WTC11 (cell line): ENCODE results near the gene GFOD2. TPM values are rescaled to one million over a fixed set of nuclear protein-coding genes. Genes with fewer than 3 reads are reported as not detected.

Experiments used
- ATAC-seq: fragments of 200-7000 bp; cut with Tn5 transposase; 2 replicates; pipeline ENCODE4 v1.10.0; 2021; ENCODE audit warnings: mild to moderate bottlenecking, moderate library complexity
- CTCF ChIA-PET: fragments of 300-600 bp; sonication (Branson Sonifier 250); formaldehyde crosslinking; loops from one replicate; lab custom pipeline; 2021; ENCODE audit warnings: antibody characterized with exemption; lab: Charles Lee
- POLR2A ChIA-PET: fragments of 350-600 bp; sonication (Branson Sonifier 250); formaldehyde crosslinking; loops from one replicate; lab custom pipeline; 2021; ENCODE audit warnings: antibody characterized with exemption; lab: Charles Lee
- DNase-seq: peaks from one replicate; pipeline ENCODE4 v3.0.0; 2021; ENCODE audit warnings: low spot score
- H3K27ac Mint-ChIP-seq: 2 replicates; pipeline ENCODE4 v1.8.0; 2021; ENCODE audit warnings: mixed read lengths
- H3K27me3 Mint-ChIP-seq: 2 replicates; pipeline ENCODE4 v1.8.0; 2021; ENCODE audit warnings: low read depth, mild to moderate bottlenecking, moderate library complexity, mixed read lengths
- H3K36me3 Mint-ChIP-seq: 2 replicates; pipeline ENCODE4 v1.8.0; 2021; ENCODE audit warnings: mixed read lengths
- H3K4me1 Mint-ChIP-seq: 2 replicates; pipeline ENCODE4 v1.8.0; 2022; ENCODE audit warnings: mixed read lengths
- H3K4me3 Mint-ChIP-seq: 2 replicates; pipeline ENCODE4 v1.8.0; 2021; ENCODE audit warnings: mild to moderate bottlenecking, moderate library complexity, mixed read lengths
- H3K9me3 Mint-ChIP-seq: 2 replicates; pipeline ENCODE4 v1.8.0; 2021; ENCODE audit warnings: mixed read lengths
- ATF2 ChIP-seq: sonication (generic); formaldehyde crosslinking; IDR thresholded peaks from 2 replicates; pipeline ENCODE4 v1.8.1; 2022; ENCODE audit warnings: low read depth, missing genetic modification reagents, borderline replicate concordance
- CREM ChIP-seq: sonication (generic); formaldehyde crosslinking; IDR thresholded peaks from 2 replicates; pipeline ENCODE4 v1.8.1; 2022; ENCODE audit warnings: mild to moderate bottlenecking, missing genetic modification reagents, moderate library complexity
- ELF4 ChIP-seq: sonication (generic); formaldehyde crosslinking; IDR thresholded peaks from 2 replicates; pipeline ENCODE4 v1.8.1; 2022; ENCODE audit warnings: low read depth, mild to moderate bottlenecking, moderate library complexity, missing genetic modification reagents
- FOXP4 ChIP-seq: sonication (generic); formaldehyde crosslinking; IDR thresholded peaks from 2 replicates; pipeline ENCODE4 v1.8.0; 2022; ENCODE audit warnings: mild to moderate bottlenecking, missing genetic modification reagents
- GABPB1 ChIP-seq: sonication (generic); formaldehyde crosslinking; IDR thresholded peaks from 2 replicates; pipeline ENCODE4 v1.8.1; 2023; ENCODE audit warnings: mild to moderate bottlenecking, missing genetic modification reagents
- HMGA2 ChIP-seq: fragments of 250-450 bp; sonication (Bioruptor Pico); IDR thresholded peaks from 2 replicates; pipeline ENCODE4 v1.4.0; 2021; ENCODE audit warnings: mild to moderate bottlenecking, moderate library complexity
- KAT7 ChIP-seq: sonication (generic); formaldehyde crosslinking; IDR thresholded peaks from 2 replicates; pipeline ENCODE4 v1.8.1; 2023; ENCODE audit warnings: missing genetic modification reagents, mild to moderate bottlenecking, borderline replicate concordance
- MYBL2 ChIP-seq: sonication (generic); formaldehyde crosslinking; IDR thresholded peaks from 2 replicates; pipeline ENCODE4 v1.8.1; 2023; ENCODE audit warnings: mild to moderate bottlenecking, moderate library complexity, missing genetic modification reagents
- PRDM15 ChIP-seq: sonication (generic); formaldehyde crosslinking; IDR thresholded peaks from 2 replicates; pipeline ENCODE4 v1.8.0; 2022; ENCODE audit warnings: missing genetic modification reagents
- PREB ChIP-seq: sonication (generic); formaldehyde crosslinking; IDR thresholded peaks from 2 replicates; pipeline ENCODE4 v1.8.1; 2022; ENCODE audit warnings: mild to moderate bottlenecking, missing genetic modification reagents, moderate library complexity, borderline replicate concordance
- PRRX2 ChIP-seq: fragments of 250-450 bp; sonication (Bioruptor Pico); IDR thresholded peaks from 2 replicates; pipeline ENCODE4 v1.8.0; 2021; ENCODE audit warnings: mild to moderate bottlenecking
- SP1 ChIP-seq: sonication (generic); formaldehyde crosslinking; conservative IDR thresholded peaks from 2 replicates; pipeline ENCODE4 v1.8.1; 2022; ENCODE audit warnings: missing genetic modification reagents
- TEAD4 ChIP-seq: sonication (generic); formaldehyde crosslinking; IDR thresholded peaks from 2 replicates; pipeline ENCODE4 v1.8.0; 2022; ENCODE audit warnings: mild to moderate bottlenecking, missing genetic modification reagents
- TP53 ChIP-seq: sonication (generic); formaldehyde crosslinking; IDR thresholded peaks from 2 replicates; pipeline ENCODE4 v1.8.1; 2023; ENCODE audit warnings: mild to moderate bottlenecking, missing genetic modification reagents
- ZNF281 ChIP-seq: sonication (generic); formaldehyde crosslinking; IDR thresholded peaks from 2 replicates; pipeline ENCODE4 v1.8.0; 2023; ENCODE audit warnings: mild to moderate bottlenecking, missing genetic modification reagents
- ZNF423 ChIP-seq: fragments of 250-450 bp; sonication (Bioruptor Pico); IDR thresholded peaks from 2 replicates; pipeline ENCODE4 v2.1.2; 2022; ENCODE audit warnings: mild to moderate bottlenecking, moderate library complexity
- ZNF532 ChIP-seq: fragments of 250-450 bp; sonication (Bioruptor Pico); IDR thresholded peaks from 2 replicates; pipeline ENCODE4 v1.9.0; 2021; ENCODE audit warnings: mild to moderate bottlenecking, borderline replicate concordance
- total RNA-seq: library from RNA; stranded (reverse); gene quantifications from 3 replicates; pipeline ENCODE4 v1.2.3, GENCODE V29; 2021

The GFOD2 gene
- total RNA-seq, 1 experiment from 2014 or later: 29.5 TPM

- ChIA-PET POLR2A (no interaction called here), CTCF (interaction anchor here (1.2 kb wide), 1 partner anchor 29 kb away, joined by 3 read pairs; no protein-coding TSS in a partner anchor)
- Mint-ChIP-seq H3K36me3 (peaks cover 3% of the 10 kb centered on the region; the same call in 1 of the 2 replicates), H3K9me3 (no peaks in the 10 kb centered on the region), H3K4me1 (no peaks in the 10 kb centered on the region), H3K4me3 (no peak overlapping the region), H3K27ac (no peak overlapping the region), H3K27me3 (no peaks in the 10 kb centered on the region)
- ATAC-seq (no peak), DNase-seq (no peak)
- no peak for TF ChIP-seq GABPB1 (CRISPR knock-in tag)
- no peak for TF ChIP-seq HMGA2 (CRISPR knock-in tag)
These were observed 17.0 kb downstream of the GFOD2 start for GRCh38 chr16:67702130-67702529.

- peaks cover 6% of the 10 kb centered on the region; the same call in 1 of the 2 replicates for H3K36me3 Mint-ChIP-seq
- ChIA-PET CTCF (interaction anchor here (1.2 kb wide), 1 partner anchor 28 kb away, joined by 3 read pairs; no protein-coding TSS in a partner anchor), POLR2A (no interaction called here)
- H3K4me1 Mint-ChIP-seq: no peaks in the 10 kb centered on the region
- ATAC-seq: no peak
- DNase-seq: no peak
- H3K4me3 Mint-ChIP-seq: no peak overlapping the region
- H3K27ac Mint-ChIP-seq: no peak overlapping the region
- H3K27me3 Mint-ChIP-seq: no peaks in the 10 kb centered on the region
- no peaks in the 10 kb centered on the region for H3K9me3 Mint-ChIP-seq
- TF ChIP-seq ZNF281 (no peak), ATF2 (no peak), CREM (CRISPR knock-in tag) (no peak), KAT7 (no peak), PRDM15 (CRISPR knock-in tag) (no peak), TP53 (CRISPR knock-in tag) (no peak), MYBL2 (CRISPR knock-in tag) (no peak), ZNF423 (CRISPR knock-in tag) (no peak), PRRX2 (no peak), ELF4 (CRISPR knock-in tag) (no peak), SP1 (CRISPR knock-in tag) (no peak), TEAD4 (no peak), PREB (no peak), FOXP4 (CRISPR knock-in tag) (no peak), ZNF532 (CRISPR knock-in tag) (no peak)
These were observed 17.7 kb downstream of the GFOD2 start for GRCh38 chr16:67701420-67701819.
